H9 (cell line): ENCODE measurements around the gene ITGB2. TPM values are rescaled to one million over a fixed set of nuclear protein-coding genes. Genes with fewer than 3 reads are reported as not detected.

Experiments
- DNase-seq: peaks from one replicate; pipeline ENCODE4 v3.0.0-alpha.2; 2017
- H2AFZ ChIP-seq: one replicate; pipeline ENCODE4 v1.6.1; 2013; ENCODE audit warnings: mild to moderate bottlenecking, low read length, control low read depth, moderate library complexity
- H2AK5ac ChIP-seq: 2 replicates; pipeline ENCODE4 v1.6.1; 2013; ENCODE audit warnings: low read length, control low read depth, mixed read lengths; ENCODE audit not compliant: insufficient read length
- H2BK120ac ChIP-seq: one replicate; pipeline ENCODE4 v1.6.1; 2013; ENCODE audit warnings: low read depth, mild to moderate bottlenecking, low read length, control low read depth, inconsistent platforms; ENCODE audit not compliant: poor library complexity, severe bottlenecking
- H2BK12ac ChIP-seq: 2 replicates; pipeline ENCODE4 v1.6.1; 2013; ENCODE audit warnings: low read length, control low read depth, mixed read lengths, low read depth; ENCODE audit not compliant: insufficient read length
- H2BK15ac ChIP-seq: 2 replicates; pipeline ENCODE4 v1.6.1; 2013; ENCODE audit warnings: low read depth, low read length, control low read depth
- H2BK20ac ChIP-seq: one replicate; pipeline ENCODE4 v1.6.1; 2013; ENCODE audit warnings: low read depth, mild to moderate bottlenecking, low read length, control low read depth, inconsistent platforms; ENCODE audit not compliant: poor library complexity, severe bottlenecking
- H2BK5ac ChIP-seq: 2 replicates; pipeline ENCODE4 v1.6.1; 2013; ENCODE audit warnings: low read length, control low read depth, mixed read lengths; ENCODE audit not compliant: insufficient read length
- H3K14ac ChIP-seq: 2 replicates; pipeline ENCODE4 v1.6.1; 2013; ENCODE audit warnings: low read length, control low read depth; ENCODE audit not compliant: insufficient read depth
- H3K18ac ChIP-seq: 2 replicates; pipeline ENCODE4 v1.6.1; 2013; ENCODE audit warnings: low read depth, mild to moderate bottlenecking, mixed read lengths, low read length, control low read depth; ENCODE audit not compliant: insufficient read length
- H3K23ac ChIP-seq: 2 replicates; pipeline ENCODE4 v1.6.1; 2013; ENCODE audit warnings: low read length, control low read depth, mixed read lengths, low read depth; ENCODE audit not compliant: insufficient read length
- H3K23me2 ChIP-seq: 2 replicates; pipeline ENCODE4 v1.6.1; 2013; ENCODE audit warnings: low read depth, mild to moderate bottlenecking, mixed read lengths, low read length, control low read depth; ENCODE audit not compliant: insufficient read length, poor library complexity, severe bottlenecking
- H3K27ac ChIP-seq: 2 replicates; pipeline ENCODE4 v1.5.1; 2013; ENCODE audit warnings: low read length, control low read depth, mixed read lengths, low read depth; ENCODE audit not compliant: insufficient read length
- H3K27me3 ChIP-seq: 2 replicates; pipeline ENCODE4 v1.6.1; 2013; ENCODE audit warnings: low read length, control low read depth, inconsistent platforms; ENCODE audit not compliant: insufficient read depth
- H3K4ac ChIP-seq: 2 replicates; pipeline ENCODE4 v1.6.1; 2013; ENCODE audit warnings: low read depth, mild to moderate bottlenecking, control low read depth, inconsistent platforms, low read length, moderate library complexity
- H3K4me1 ChIP-seq: 2 replicates; pipeline ENCODE4 v1.6.1; 2013; ENCODE audit warnings: low read length, control low read depth, inconsistent platforms; ENCODE audit not compliant: insufficient read depth
- H3K4me2 ChIP-seq: 2 replicates; pipeline ENCODE4 v1.6.1; 2013; ENCODE audit warnings: low read length, control low read depth, mixed read lengths; ENCODE audit not compliant: insufficient read length, insufficient read depth
- H3K56ac ChIP-seq: 2 replicates; pipeline ENCODE4 v1.6.1; 2013; ENCODE audit warnings: low read depth, mild to moderate bottlenecking, mixed read lengths, low read length, control low read depth; ENCODE audit not compliant: insufficient read length
- H3K79me1 ChIP-seq: 2 replicates; pipeline ENCODE4 v1.6.1; 2013; ENCODE audit warnings: low read depth, mild to moderate bottlenecking, moderate library complexity, low read length, control low read depth, inconsistent platforms; ENCODE audit not compliant: insufficient read depth, poor library complexity, severe bottlenecking
- H3K79me2 ChIP-seq: 2 replicates; pipeline ENCODE4 v1.6.1; 2013; ENCODE audit warnings: low read length, control low read depth, inconsistent platforms; ENCODE audit not compliant: insufficient read depth
- H3K9ac ChIP-seq: 2 replicates; pipeline ENCODE4 v1.6.1; 2013; ENCODE audit warnings: low read length, control low read depth, mixed read lengths; ENCODE audit not compliant: insufficient read length; ENCODE audit errors: extremely low read depth
- H3K9me3 ChIP-seq: one replicate; pipeline ENCODE4 v1.6.1; 2013; ENCODE audit warnings: low read depth, low read length, inconsistent platforms; ENCODE audit not compliant: control insufficient read depth
- H3T11ph ChIP-seq: one replicate; pipeline ENCODE4 v1.6.1; 2013; ENCODE audit warnings: mild to moderate bottlenecking, low read length, control low read depth, inconsistent platforms
- H4K20me1 ChIP-seq: one replicate; pipeline ENCODE4 v1.6.1; 2013; ENCODE audit not compliant: control insufficient read depth, insufficient read length, insufficient read depth
- H4K5ac ChIP-seq: 2 replicates; pipeline ENCODE4 v1.6.1; 2013; ENCODE audit warnings: low read depth, mild to moderate bottlenecking, mixed read lengths, low read length, control low read depth; ENCODE audit not compliant: insufficient read length
- H4K8ac ChIP-seq: replicated peaks from 2 replicates; pipeline ENCODE4 v1.6.1; 2013; ENCODE audit warnings: low read length, control low read depth, mixed read lengths, low read depth; ENCODE audit not compliant: insufficient read length
- H4K91ac ChIP-seq: 2 replicates; pipeline ENCODE4 v1.6.1; 2013; ENCODE audit warnings: low read depth, mild to moderate bottlenecking, moderate library complexity, mixed read lengths, low read length, control low read depth; ENCODE audit not compliant: insufficient read length
- H3K27ac Mint-ChIP-seq, 3 experiments: 2 replicates in 2 of 3; 3 replicates in 1 of 3; pipeline ENCODE4 v1.8.0; 2020 to 2021; ENCODE audit warnings: mixed read lengths in 3 of 3, mild to moderate bottlenecking in 1 of 3, moderate library complexity in 1 of 3
- H3K27me3 Mint-ChIP-seq: 2 replicates; pipeline ENCODE4 v1.8.0; 2021; ENCODE audit warnings: low read depth, mild to moderate bottlenecking, moderate library complexity, mixed read lengths
- H3K36me3 Mint-ChIP-seq, 3 experiments: 2 replicates in 2 of 3; 3 replicates in 1 of 3; pipeline ENCODE4 v1.8.0; 2020 to 2021; ENCODE audit warnings: low read depth in 3 of 3, mixed read lengths in 3 of 3; ENCODE audit not compliant: insufficient read depth in 1 of 3
- H3K4me1 Mint-ChIP-seq, 2 experiments: 2 replicates each; pipeline ENCODE4 v1.8.0; 2020; ENCODE audit warnings: mixed read lengths in 2 of 2
- H3K4me3 Mint-ChIP-seq, 2 experiments: 2 replicates in 1 of 2; 3 replicates in 1 of 2; pipeline ENCODE4 v1.8.0; 2020 to 2021; ENCODE audit warnings: mild to moderate bottlenecking in 2 of 2, mixed read lengths in 2 of 2, moderate library complexity in 1 of 2
- H3K9me3 Mint-ChIP-seq, 2 experiments: 2 replicates in 1 of 2; 3 replicates in 1 of 2; pipeline ENCODE4 v1.8.0; 2020; ENCODE audit warnings: mild to moderate bottlenecking in 2 of 2, mixed read lengths in 2 of 2, moderate library complexity in 1 of 2
- CTCF ChIP-seq: fragments of 200-600 bp; sonication (generic); conservative IDR thresholded peaks from 3 replicates; pipeline ENCODE4 v1.8.0; 2021; ENCODE audit warnings: antibody characterized with exemption, mild to moderate bottlenecking
- WGBS: extraction: QIAGEN DNeasy Blood & Tissue Kit; methylation state at CpG from one replicate; pipeline ENCODE4 v1.1.7; 2013; ENCODE audit warnings: missing lambda C conversion rate, low lambda C conversion rate, mixed read lengths; ENCODE audit not compliant: insufficient read length; ENCODE audit errors: extremely low coverage; 5-methylcytosine and 5-hydroxymethylcytosine counted together
- total RNA-seq: library from RNA; stranded (reverse); gene quantifications from 2 replicates; pipeline ENCODE4 v1.2.1, GENCODE V29; 2021

Gene ITGB2
- total RNA-seq, 1 experiment from 2014 or later, result 1.1 TPM

DNA sequence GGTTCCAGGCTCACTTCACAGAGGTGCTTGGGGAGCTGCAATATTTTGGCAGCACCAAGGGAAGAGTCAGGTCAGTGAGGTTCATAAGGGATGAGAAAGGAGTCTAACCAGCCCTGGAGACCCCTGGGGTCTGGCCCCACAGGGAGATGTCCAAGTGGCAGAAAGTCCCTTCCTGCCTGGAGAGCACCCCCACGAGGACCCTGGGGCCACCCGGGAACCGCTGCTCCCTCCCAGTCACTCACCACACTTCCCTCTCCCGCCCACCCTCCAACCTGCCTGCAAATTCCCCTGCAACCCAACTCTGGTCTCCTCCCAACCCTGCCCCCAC lies 6.5 kb upstream of the ITGB2 start:
- no peak for TF ChIP-seq CTCF
- no peak overlapping the region; the same call in 1 of the 2 replicates for H3K14ac ChIP-seq
- no peak overlapping the region for H3K4ac ChIP-seq
- H3K23ac ChIP-seq, result no peak overlapping the region
- no peak overlapping the region for H3K9ac ChIP-seq
- no peak overlapping the region for H2BK5ac ChIP-seq
- H3K79me2 ChIP-seq, result no peaks in the 10 kb centered on the region
- no CpG with 5 or more reads among the region's 4 CpGs for WGBS
- H2AFZ ChIP-seq, result no peak overlapping the region
- H4K5ac ChIP-seq, result no peak overlapping the region
- no peak overlapping the region for H2BK15ac ChIP-seq
- H2BK120ac ChIP-seq, result no peak overlapping the region
- H3K23me2 ChIP-seq, result peaks cover 8% of the 10 kb centered on the region
- H3K79me1 ChIP-seq, result no peaks in the 10 kb centered on the region
- no peak for DNase-seq
- Mint-ChIP-seq H3K9me3 (peaks cover 2% of the 10 kb centered on the region in 2 experiments; a peak in 1 of 5 replicates), H3K27me3 (peaks cover 70% of the 10 kb centered on the region), H3K36me3 (no peaks in the 10 kb centered on the region; a peak in 1 of 7 replicates), H3K4me3 (peak overlapping the region in 1 of 2 experiments; percentile 60; a peak in 2 of 5 replicates), H3K4me1 (peaks cover 38 to 49% of the 10 kb centered on the region in 2 experiments), H3K27ac (no peak overlapping the region)
- peak overlapping the region; percentile 15 for H3K4me2 ChIP-seq
- no peaks in the 10 kb centered on the region for H4K20me1 ChIP-seq
- no peaks in the 10 kb centered on the region for H3K9me3 ChIP-seq
- no peak overlapping the region for H3K56ac ChIP-seq
- no peak overlapping the region for H4K91ac ChIP-seq
- H4K8ac ChIP-seq, result no peak overlapping the region
- peaks cover 44% of the 10 kb centered on the region; the same call in 1 of the 2 replicates for H3K27me3 ChIP-seq
- H3K27ac ChIP-seq, result no peak overlapping the region
- no peak overlapping the region for H2BK20ac ChIP-seq
- H3T11ph ChIP-seq, result no peak overlapping the region
- peaks cover 3% of the 10 kb centered on the region; the same call in 1 of the 2 replicates for H3K4me1 ChIP-seq
- H2BK12ac ChIP-seq, result no peak overlapping the region
- no peak overlapping the region for H2AK5ac ChIP-seq
- no peak overlapping the region for H3K18ac ChIP-seq
